HEK293T (cell line): Measurements from ENCODE around the gene MS4A6E.

ENCODE experiments used
- HDGF ChIP-seq: fragments of 450-650 bp; IDR thresholded peaks from 2 replicates; pipeline ENCODE4 v1.6.1; 2017; ENCODE audit warnings: antibody characterized with exemption, borderline replicate concordance
- LEF1 ChIP-seq: fragments of 450-650 bp; IDR thresholded peaks from 2 replicates; pipeline ENCODE4 v1.6.1; 2017; ENCODE audit warnings: mild to moderate bottlenecking, borderline replicate concordance
- SUZ12 ChIP-seq: fragments of 450-650 bp; IDR thresholded peaks from 2 replicates; pipeline ENCODE4 v1.6.1; 2016; ENCODE audit warnings: mild to moderate bottlenecking

DNA sequence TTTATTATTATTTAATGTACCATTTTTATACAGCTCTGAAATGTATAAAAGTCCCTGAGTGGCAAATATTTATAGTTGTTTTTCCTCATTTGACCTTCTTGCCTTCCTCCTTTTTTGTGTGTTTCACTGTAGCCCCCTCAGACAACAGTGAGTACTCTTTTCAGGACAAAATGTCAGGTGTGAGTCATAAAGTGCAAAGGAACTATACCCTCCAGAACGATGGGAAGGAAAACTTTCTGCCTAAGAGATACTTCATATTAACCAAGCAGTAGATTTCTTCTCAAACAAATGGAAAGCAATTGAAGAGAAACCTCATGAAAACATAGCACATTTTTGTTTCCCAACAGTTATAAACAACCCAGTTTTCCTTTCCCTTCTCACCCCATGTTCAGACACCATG, 35.2 kb downstream of the MS4A6E start:
- TF ChIP-seq HDGF (no peak), LEF1 (no peak), SUZ12 (no peak)
